GM18508 (cell line): Measurements from ENCODE around the gene DEF6.
A peak's percentile ranks its signal among the peaks of the same experiment; 100 is the strongest.

Experiments used
- ATAC-seq: cut with Tn5 transposase; IDR thresholded peaks from one replicate; pipeline ENCODE4 v1.9.1; 2021; ENCODE audit warnings: moderate number of reproducible peaks; ENCODE audit not compliant: insufficient read depth, unreplicated experiment

The DEF6 gene, protein sequence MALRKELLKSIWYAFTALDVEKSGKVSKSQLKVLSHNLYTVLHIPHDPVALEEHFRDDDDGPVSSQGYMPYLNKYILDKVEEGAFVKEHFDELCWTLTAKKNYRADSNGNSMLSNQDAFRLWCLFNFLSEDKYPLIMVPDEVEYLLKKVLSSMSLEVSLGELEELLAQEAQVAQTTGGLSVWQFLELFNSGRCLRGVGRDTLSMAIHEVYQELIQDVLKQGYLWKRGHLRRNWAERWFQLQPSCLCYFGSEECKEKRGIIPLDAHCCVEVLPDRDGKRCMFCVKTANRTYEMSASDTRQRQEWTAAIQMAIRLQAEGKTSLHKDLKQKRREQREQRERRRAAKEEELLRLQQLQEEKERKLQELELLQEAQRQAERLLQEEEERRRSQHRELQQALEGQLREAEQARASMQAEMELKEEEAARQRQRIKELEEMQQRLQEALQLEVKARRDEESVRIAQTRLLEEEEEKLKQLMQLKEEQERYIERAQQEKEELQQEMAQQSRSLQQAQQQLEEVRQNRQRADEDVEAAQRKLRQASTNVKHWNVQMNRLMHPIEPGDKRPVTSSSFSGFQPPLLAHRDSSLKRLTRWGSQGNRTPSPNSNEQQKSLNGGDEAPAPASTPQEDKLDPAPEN

DNA sequence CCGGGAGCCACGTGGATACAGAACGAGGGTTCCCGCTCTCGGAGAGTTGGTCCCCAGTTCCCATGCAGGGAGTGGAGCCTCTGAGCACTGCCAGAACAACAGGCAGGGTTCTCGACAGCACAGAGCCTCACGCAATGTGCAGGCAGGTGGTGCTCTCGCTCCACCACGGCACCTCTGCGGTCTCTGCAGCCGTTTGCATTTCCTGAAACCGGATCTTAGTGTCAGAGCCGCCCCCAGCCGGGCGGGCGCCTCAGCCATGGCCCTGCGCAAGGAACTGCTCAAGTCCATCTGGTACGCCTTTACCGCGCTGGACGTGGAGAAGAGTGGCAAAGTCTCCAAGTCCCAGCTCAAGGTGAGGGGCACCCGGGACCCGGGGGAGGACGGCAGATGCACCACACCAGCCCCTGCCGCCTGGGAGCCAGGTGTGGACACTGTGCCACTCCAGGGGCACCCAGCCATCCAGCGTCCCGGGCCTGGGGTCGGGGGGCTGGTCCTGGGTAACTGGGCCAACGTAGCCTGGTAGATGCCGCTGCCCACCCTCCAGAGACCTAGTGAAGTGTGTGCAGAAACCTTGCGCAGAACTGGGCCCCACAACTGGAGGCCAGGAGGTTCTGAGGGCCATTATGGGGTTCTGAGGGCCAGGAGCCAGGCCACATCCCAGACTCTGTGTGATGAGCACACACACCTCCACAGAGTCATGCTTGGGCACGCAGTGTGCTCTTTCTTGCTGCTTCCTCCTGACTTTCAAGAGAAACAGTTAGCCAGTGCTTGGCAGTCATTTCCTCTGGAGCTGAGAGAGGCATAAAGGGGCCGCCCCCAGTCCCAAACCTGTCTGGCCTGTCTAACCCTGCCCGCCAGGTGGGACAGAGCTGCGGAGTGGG, at the start of gene DEF6:
Gene DEF6 (plus strand): TSS at position 218 of the 881 bp plus-strand sequence. CDS start 39 bp downstream, at position 257.
- no peak for ATAC-seq

DNA sequence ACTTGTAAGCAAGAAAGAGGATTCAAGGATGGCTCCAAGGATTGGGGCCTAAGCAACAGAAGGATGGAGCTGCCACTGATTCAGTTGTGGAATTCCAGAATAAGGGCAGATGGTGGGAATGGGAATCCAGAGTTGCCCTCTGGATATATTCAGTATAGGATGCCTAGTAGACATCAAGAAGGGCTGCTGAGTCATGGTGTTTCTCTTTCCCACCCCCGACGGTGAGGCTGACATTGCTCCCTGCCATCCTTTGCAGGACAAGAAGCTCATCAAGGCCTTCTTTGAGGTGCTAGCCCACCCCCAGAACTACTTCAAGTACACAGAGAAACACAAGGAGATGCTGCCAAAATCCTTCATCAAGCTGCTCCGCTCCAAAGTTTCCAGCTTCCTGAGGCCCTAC, 49.3 kb upstream of the DEF6 start:
- no peak for ATAC-seq

DNA sequence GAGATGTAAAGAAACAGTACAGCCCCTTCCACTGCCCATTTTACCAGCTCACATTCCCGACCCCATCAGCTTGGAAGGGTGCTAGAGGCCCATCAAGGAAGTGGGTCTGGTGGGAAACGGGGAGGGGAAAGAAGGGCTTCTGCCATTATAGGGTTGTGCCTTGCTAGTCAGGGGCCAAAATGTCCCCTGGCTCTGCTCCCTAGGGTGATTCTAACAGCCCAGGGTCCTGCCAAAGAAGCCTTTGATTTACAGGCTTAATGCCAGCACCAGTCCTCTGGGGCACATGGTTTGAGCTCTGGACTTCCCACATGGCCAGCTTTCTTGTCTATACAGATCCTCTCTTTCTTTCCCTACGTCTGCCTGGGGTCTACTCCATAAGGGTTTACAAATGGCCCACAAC, 48.7 kb upstream of the DEF6 start:
- ATAC-seq, result no peak

DNA sequence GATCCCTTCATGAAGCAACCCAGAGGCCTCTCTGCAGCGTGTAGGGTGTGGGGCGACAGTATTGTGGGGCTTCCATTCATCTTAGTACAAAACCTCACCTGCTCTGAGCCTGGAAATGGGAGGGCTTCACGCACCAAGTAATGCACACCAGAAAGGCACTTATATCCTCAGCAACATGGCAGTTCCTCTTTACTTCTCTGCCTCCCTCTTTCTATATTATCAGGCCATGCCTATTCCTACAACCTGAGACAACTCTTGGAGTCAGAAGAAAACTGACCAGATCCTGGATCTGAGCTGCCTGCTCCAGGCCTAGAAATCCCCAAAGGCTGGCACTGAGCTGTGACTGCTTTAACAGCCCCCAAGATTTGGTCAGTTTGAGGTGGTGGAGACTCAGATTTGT, 45.7 kb upstream of the DEF6 start:
- no peak for ATAC-seq

DNA sequence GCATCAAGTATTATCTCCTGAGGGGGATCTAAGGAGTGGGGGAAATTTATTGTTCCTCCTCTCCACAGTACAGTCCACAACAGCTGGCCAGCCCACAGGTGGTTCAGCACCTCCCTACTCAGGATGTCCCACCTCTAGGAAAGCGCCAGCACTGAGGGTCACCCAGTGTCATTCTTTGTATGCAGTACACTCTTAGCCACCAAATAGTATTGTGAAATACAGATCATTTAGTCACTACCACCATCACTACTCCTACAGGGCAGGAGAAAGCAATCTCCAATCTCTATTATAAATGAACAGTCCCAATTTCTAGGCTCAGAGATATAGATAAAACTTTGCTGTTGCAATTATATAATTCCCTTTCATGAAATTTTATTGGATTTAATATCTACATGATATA, 44.4 kb upstream of the DEF6 start:
- no peak for ATAC-seq

DNA sequence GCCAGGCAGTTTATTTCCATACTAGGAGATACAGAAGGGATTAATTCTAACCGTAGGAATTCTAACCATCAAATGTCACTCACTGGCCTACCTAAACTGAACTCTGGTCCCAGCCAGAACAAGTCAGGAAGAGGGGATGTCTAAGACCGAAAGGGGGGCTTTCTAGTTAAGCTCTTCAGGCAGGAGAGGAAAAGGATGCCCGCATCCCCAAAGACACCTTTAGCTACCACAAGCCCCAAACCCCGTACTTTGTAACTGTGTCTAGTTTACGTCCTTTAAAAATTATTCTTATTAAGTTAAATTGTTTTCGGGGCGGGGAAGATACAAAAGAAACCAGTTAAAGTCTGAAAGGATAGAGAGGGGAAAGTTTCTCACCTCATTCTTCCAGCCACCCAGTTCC, 39.3 kb upstream of the DEF6 start:
- no peak for ATAC-seq

DNA sequence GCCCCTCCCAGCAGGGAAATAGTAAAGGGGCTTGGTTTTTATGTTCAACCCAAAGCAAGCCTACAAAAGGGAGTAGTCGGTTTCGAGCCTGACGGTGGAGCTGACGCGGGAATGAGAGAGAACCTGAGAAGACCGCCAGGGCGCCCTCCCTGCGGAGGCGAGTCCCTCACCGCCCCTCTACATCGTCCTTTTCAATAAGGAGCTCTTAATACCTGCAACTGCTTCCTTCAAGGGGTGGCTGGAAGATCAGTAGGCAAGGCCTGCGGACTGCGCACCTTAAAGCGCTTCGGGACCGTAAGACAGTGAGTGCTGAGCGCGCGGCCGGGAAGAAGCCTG, 38.8 kb upstream of the DEF6 start:
- ATAC-seq, result no peak

DNA sequence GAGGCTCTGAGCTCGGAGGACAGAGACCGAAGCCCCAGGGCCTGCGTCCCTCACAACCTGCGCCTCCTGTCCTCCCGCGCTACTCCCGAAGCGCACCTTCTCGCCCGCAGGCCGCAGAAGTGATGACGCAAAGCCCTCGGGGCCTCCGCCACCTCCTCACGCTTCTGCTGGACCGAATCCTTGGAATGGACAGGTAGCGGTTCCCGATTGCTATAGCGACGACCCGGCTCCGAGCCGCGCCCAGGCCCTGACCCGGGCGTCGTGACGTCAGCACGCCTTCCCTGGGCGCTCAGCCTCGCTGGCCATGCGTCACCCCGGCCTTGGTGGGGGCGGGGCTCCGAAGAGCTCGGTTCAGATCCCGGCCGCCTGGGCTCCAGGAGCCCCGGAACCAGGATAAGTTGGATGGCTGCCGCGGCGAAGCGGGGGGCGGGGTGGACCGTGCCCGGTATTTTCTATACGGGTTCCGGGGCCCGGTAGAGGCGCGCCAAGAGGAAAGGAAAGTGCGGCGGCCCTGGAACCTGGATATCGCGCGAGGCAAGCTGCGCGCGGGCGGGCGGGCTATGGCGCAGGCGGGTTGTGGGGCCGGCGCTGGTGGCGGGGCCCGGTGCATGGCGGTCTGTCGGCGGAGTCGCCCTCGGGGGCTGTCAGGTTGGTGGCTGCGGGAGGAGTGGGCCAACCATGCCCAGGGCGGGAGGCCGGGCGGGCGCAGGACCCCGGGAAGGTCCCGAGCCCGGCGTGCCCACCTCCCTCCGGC, 38.2 kb upstream of the DEF6 start, which contains the start of gene ZNF76:
Gene ZNF76 (plus strand): TSS at position 542 of the 754 bp plus-strand sequence. CDS start 21,417 bp downstream, outside the sequence.
- ATAC-seq, result peak; percentile 59

DNA sequence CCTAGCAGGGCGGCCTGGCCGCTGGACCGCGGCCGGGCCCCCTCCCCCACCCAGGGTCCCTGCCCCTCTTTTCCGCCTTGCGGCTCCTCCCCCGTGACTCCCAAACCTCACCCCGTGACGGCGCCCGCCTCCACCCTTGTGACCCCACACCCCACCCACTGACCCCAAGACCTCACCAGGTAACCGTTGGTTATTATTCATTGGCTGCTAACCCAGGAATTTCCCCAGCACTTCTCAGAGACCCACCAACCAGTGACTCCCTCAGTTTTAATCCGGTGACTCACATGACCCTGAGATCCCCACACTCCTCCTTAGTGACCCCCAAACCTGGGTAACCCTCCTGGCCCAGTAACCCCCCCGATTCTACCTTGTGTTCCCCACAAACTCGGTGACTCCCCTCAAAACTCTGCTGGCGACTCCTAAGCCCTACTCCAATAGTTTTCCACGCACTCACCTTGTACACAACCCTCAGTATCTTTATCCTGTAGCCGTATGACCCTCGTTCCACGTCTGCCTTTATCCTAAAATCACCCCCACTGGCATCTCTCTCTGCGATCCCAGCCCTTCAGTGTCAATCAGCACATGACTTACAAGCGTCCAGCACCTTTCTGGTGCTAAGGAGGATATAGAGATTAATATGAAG, 37.5 kb upstream of the DEF6 start:
- ATAC-seq, result no peak

DNA sequence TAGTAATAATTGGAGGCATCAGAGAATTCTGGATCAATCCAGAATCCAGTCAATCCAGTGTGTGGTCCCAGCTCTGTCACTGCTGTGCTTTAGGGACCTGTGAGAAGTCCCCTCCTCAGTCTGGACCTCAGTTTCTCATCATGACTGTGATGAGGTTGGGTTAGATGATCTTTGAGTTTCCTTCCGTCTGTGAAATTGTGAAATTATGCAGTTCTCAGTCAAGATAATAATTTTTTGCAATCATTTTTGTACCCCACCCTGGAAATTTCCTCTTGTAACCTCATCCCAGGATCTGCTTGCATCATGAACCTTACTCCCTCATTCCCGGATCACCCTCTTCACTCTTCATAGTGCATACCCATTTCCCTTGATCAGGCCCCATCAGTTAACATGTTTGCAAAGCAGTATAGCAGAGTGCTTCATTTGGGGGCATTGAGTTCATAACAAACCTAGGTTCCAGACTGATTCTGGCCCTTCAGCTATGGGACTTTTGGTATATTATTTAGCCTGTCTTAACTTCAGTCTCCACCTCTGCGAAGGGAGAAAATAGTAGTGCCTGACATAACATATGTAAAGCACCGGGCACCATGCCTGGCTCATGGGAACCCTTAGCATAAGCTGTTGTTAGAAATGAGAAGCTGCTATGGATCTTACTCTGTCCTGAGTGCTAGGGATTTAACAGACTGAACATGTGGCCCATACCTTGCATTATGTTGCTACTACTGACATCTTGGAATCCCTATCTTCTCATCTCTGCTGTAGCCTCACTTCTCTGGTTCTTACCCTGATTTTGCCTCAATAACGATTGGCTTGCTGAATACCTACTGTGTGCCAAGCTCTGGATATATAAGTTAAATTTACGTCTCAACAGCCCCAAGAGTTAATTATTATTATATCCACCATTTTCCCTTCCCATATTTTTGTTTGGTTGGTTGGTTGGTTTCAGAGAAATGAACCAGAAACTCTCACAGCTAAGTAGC, 36.7 kb upstream of the DEF6 start:
- no peak for ATAC-seq

DNA sequence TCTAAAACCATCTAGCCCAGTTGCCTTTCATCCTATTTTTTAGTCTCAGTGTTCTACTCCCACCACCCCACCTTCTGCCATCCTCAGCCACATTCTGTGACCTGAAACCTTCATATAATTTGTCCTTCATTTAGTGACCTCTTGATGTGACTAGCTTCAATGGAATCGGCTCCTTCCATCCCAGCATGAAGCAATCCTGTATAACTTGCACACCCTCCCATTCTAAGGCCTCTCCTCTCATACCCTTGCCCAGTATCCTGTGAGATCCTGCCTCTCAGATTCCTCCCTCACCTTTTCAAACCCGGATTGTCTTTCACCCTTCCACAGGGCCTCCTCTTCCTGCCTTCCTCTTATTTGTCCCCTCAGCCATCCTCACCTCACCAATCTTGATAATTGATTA, 35.0 kb upstream of the DEF6 start:
- ATAC-seq, result no peak

DNA sequence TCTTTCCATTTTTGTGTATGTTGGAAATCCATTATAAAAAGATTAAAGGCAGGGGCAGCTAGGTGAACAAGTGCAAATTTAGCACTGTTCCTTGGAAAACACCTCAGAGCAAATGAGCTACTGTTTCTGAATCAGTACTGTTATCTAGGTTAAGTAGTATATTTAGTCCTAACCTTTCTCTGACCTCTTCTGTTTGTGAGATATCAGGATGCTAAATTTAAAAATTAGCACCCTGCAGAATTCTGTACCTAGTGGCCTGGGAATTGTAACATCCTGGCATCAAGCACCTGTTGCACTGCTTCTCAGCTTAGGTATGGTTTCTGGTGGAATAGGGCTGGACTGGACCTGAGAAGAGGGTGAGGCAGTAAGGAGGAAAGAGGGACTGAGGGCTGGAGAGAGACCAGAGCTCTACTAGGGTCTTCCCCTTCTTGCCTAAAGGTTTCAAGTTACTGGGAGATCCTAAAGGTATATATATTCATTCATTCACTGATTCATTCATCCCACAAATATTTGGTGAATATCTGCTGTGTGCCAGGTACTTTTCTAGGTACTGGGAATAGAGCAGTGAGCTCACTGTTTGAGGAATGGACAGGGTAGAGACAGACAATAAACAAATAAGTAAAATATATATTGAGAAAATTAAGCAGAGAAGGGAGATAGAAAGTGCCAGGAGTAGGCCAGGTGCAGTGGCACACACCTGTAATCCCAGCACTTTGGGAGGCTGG, 32.9 kb upstream of the DEF6 start:
- no peak for ATAC-seq

DNA sequence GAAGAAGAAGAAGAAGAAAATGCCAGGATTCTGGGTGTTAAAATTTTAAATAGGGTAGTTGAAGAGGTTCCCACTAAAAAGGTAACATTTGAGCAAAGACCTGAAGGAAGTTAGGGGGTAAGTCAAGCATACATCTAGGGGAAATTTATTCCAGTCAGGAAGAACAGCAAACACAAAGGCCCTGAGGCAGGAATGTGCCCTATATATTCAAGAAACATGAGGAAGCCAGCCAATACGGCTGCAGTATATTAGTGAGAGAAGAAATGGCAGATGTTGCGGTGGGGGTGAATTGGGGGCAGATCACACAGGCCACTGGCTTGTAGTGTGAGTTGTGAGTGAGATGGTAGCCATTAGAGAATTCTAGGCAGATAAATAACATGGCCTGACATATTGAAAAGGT, 32.1 kb upstream of the DEF6 start:
- ATAC-seq, result no peak

DNA sequence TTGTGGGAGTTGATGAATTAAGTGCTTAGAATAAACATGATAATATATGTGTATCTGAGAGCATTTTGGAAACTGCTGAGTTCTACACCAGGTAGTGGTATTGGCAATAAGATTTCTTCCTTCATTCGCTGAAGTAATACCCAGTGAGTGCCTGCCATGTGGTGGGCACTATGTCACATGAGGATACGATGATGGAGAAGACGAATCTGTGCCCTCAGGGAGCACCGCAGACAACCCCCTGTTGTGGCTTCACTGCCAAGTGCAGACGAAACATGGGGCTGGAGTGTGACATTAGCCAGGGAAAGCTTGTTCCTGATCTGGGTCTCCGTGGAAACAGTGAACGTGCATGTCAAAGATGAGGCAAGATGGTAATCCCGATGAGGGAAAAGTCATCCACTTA, 30.2 kb upstream of the DEF6 start:
- no peak for ATAC-seq

DNA sequence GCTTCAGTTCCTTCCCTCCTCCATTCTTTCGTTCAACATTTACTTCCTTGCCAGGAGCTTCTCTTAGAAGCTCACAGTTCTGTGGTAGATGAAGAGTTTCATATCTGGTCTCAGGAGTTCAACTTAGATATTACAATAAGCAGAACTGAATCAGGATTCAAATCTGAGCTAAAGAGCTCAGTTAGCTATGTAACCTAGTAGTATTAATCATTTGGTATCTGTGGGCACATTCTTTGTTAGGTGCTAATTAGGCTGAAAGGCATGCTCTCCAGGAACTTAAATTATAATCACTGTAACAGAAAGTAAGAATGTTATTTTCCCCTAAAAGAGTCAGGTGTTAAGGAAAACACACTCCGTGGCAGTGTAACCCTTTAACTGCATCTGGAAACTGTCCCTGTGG, 29.7 kb upstream of the DEF6 start:
- no peak for ATAC-seq

DNA sequence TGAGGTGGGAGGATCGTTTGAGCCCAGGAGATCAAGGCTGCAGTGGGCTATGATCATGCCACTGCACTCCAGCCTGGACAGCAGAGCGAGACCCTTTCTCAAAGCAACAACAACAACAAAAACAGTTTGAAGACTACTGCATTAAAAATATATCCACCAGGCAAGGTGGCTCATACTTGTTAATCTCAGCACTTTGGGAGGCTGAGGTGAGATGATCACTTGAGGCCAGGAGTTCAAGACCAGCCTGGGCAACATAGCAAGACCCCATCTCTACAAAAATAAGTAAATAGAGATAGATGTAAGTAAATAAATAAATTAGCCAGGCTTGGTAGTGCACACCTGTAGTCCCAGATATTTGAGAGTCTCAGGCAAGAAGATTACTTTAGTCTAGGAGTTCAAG, 25.6 kb upstream of the DEF6 start:
- ATAC-seq, result no peak

DNA sequence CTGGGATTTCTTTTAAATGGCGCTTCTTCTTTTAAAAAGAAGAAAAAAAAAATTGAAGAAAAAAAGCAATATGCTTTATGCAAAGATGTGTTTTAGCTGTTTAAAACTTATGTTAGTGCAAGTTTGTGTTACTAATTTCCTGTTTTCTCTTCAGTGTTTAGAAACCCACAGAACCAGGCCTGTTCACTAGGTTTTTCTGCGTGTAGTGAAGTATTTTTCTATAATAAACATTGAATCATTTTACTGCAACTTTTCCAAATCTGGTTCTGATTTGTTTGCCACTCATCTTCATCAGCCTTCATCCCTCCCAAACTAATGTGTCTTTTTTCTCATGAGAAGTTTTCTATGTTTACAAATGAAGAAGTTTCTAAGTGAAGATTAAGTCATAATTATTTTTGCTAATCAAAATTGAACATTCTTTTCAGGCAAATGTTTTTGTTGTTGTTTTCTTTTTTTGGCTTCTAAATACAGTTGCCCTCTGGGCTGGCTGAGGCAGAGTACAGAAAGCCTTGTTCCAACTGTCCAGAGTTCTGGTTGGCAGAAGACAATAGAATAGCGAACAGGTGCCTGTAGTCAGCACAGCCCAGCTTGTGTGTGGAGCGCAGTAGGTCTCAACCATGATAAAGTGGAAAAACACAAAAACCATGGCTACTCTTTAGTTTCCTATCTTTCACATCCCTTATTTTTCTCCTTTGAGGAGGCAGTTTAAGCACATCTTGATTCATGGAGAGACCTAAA, 23.6 kb upstream of the DEF6 start:
- no peak for ATAC-seq
